ENCODE results near the gene ZNF488.

Gene ZNF488

DNA sequence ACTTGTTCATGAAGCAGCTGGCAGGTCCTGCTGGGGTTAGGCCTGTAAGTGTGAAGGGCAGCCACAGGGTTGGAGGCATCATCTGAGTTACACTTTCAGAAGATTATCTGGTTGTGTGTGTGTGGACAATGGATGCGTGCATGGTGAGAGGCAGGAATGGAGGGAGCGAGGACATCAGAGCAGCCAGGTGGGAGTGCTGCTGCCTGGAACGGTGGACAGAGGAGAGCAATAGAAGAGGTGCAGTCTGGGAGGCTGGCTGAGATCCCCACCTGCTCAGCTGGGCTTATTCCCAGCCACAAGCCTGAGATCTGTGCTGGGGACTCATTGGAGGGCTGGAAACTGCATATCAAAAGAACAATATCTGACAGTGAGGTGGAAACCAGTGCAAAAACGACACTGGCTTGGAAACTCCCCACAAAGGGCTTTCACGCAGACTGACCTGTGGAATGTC is 17.9 kb downstream of the ZNF488 start:
- DNase-seq (ENCODE audit: low spot score) = no peak

DNA sequence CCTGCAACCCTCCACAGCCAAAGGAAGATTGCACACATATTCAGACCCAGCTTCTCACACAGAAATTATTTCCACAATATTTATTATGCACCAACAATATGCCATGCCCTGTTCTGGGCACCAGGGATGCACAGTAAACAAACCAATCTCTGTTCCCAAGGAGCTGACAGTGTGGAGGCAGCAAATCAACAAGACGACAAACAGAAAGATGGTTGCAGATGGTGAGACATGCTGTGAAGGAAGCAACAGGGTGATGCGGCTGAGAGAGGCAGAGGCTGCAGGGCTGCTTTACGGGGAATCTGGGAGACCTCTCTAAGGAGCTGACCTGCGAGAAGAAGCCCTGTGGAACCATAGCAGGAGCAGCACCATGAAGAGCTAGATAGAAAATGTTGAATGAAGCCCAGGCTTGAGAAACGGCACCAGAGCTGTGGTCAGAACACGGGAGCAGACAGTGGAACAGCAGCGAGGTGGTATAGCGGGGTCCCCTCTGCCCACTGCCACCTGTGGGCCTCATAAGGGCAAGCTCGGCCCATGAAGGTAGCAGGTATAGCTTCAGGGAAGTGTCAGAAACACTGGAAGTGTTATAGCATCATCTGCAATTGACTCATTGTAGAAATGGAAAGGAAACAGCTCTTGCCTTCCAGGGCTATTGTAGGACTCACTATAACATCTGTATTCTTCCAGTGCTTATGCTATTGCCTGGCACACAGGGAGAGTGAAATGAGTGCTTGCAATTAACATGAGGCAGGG is 18.5 kb downstream of the ZNF488 start:
- no peak for DNase-seq (ENCODE audit: low spot score)

- no peak for DNase-seq (ENCODE audit: low spot score)
These were observed 19.2 kb downstream of the ZNF488 start for GRCh38 chr10:47364911-47365310.

GRCh38 chr10:47364366-47364765 is 19.7 kb downstream of the ZNF488 start:
- DNase-seq (ENCODE audit: low spot score) = no peak

GRCh38 chr10:47363781-47364180 is 20.3 kb downstream of the ZNF488 start:
- no peak for DNase-seq (ENCODE audit: low spot score)

GRCh38 chr10:47362199-47362598 is 21.9 kb downstream of the ZNF488 start:
- no peak for DNase-seq (ENCODE audit: low spot score)

DNA sequence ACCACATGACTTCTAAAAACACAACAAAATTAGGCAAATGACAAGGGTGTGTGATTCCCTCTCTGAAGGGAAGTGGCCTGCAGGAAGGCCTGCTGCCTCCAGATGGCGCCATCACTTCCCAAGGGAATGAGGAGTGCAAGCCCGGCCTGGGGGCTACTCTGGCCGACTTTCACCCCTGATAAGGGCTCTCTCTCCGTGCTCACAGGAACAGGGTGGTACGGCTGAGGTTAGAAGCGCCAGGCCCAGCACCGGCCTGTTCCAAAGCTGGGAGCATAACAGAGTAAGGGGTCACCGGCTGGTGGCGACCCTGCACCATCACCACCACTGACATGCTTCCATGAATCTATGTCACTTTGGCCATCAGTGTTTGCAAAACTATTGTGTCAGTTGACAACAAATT is 22.8 kb downstream of the ZNF488 start:
- peak; percentile 30 for DNase-seq (ENCODE audit: low spot score)

- no peak for DNase-seq (ENCODE audit: low spot score)
These were observed 23.6 kb downstream of the ZNF488 start for GRCh38 chr10:47360419-47361040.

DNA sequence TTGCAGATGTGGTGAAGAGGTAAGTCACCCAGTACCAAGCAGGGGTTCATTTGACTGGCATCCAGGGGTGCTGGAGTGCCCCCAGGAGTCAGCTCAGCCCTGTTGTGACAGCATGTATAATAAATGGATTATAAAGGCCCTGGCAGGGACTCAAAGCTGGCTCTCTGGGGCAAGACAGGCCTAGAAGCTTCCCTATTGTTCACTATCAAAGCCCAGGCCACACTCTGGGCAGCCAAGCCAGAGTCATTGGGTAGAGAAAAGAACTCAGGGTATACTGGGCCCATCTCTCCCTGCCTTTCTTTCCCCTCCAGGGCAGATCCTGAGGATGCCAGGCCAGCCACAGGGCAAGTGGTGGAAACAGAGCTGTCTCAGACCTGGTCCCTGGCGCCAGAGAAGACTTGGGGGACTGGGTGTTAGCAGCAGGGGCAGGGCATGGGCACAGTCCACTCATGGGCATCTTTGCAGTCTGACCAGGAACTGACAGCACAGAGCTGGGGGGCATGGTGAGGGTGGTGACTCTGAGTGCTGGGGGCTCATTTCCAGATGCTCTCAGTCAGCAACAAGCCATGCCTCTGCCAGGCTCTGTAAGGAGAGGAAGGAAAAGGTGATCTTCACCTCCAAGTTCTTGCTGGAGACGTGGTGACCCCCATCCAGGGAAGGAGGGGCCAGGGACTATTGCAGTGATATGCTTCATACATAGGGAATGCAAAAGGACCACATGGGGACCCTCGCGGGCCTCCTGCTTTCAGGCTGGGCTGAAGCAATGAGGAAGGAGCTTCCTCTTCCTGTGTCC is 24.3 kb downstream of the ZNF488 start:
- no peak for DNase-seq (ENCODE audit: low spot score)

- DNase-seq (ENCODE audit: low spot score) = no peak
These were observed 25.0 kb downstream of the ZNF488 start for GRCh38 chr10:47359101-47359500.

GRCh38 chr10:47358457-47358856 is 25.6 kb downstream of the ZNF488 start:
- DNase-seq (ENCODE audit: low spot score) = no peak

- no peak for DNase-seq (ENCODE audit: low spot score)
These were observed 26.2 kb downstream of the ZNF488 start for GRCh38 chr10:47357911-47358310.

DNA sequence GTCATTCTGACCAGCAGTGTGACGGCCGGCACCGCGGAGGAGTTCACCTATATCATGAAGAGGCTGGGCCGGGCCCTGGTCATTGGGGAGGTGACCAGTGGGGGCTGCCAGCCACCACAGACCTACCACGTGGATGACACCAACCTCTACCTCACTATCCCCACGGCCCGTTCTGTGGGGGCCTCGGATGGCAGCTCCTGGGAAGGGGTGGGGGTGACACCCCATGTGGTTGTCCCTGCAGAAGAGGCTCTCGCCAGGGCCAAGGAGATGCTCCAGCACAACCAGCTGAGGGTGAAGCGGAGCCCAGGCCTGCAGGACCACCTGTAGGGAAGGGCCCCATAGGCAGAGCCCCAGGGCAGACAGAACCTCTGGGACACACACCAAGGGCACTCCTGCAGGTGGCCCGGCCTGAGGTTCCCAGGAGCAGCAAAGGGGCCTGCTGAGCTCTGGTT is 26.9 kb downstream of the ZNF488 start:
- no peak for DNase-seq (ENCODE audit: low spot score)

DNA sequence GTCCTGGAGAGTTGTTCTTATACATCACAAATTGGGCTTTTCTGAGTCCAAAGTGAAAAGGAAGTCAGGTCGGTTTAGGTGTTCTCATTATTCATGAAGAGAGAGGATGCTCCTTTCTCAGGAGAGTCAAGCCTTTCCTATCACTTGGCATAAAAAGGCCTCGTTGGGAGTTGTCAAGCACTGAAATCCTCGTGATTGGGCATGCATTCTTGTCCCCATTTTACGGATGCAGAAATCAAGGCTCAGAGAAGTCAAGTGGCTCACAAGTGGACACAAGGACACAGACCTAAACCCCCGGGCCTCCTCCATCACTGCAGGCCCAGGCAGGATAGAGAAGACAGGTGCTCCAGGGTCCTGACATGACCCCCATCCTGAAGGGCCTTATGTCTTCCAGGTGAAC is 27.4 kb downstream of the ZNF488 start:
- no peak for DNase-seq (ENCODE audit: low spot score)

- DNase-seq (ENCODE audit: low spot score) = no peak
These were observed 29.2 kb downstream of the ZNF488 start for GRCh38 chr10:47354900-47355299.

- DNase-seq (ENCODE audit: low spot score) = peak; percentile 14
These were observed 29.9 kb downstream of the ZNF488 start for GRCh38 chr10:47354165-47354564.

GRCh38 chr10:47353351-47353750 is 30.7 kb downstream of the ZNF488 start:
- no peak for DNase-seq (ENCODE audit: low spot score)

- DNase-seq (ENCODE audit: low spot score) = no peak
These were observed 31.9 kb downstream of the ZNF488 start for GRCh38 chr10:47351899-47352815.

- DNase-seq (ENCODE audit: low spot score) = no peak
These were observed 33.1 kb downstream of the ZNF488 start for GRCh38 chr10:47350671-47351640.

GRCh38 chr10:47349941-47350371 is 34.1 kb downstream of the ZNF488 start:
- no peak for DNase-seq (ENCODE audit: low spot score)

DNA sequence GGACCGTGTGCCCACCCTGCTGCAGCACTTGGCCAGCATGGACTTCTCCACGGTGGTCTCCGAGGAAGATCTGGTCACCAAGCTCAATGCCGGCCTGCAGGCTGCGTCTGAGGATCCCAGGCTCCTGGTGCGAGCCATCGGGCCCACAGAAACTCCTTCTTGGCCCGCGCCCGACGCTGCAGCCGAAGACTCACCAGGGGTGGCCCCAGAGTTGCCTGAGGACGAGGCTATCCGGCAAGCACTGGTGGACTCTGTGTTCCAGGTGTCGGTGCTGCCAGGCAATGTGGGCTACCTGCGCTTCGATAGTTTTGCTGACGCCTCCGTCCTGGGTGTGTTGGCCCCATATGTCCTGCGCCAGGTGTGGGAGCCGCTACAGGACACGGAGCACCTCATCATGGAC is 34.6 kb downstream of the ZNF488 start:
- no peak for DNase-seq (ENCODE audit: low spot score)

All from kidney tubule cell (primary cell).